Panc1 (cell line): Measurements from ENCODE around the gene ZFHX3. TPM values are rescaled to one million over a fixed set of nuclear protein-coding genes. Genes with fewer than 3 reads are reported as not detected.

ENCODE experiments used
- ATAC-seq: fragments of 200-7000 bp; cut with Tn5 transposase; 2 replicates; pipeline ENCODE4 v1.9.1; 2020; ENCODE audit warnings: mild to moderate bottlenecking, moderate library complexity
- BruUV-seq: library from RNA; stranded (reverse); fragments of 400-500 nt; replicated peaks from 2 replicates; lab custom pipeline; 2021; lab: Mats Ljungman, UMichigan
- CTCF ChIA-PET: fragments of 300-600 bp; sonication (Branson Sonifier 250); formaldehyde crosslinking; loops from one replicate; lab custom pipeline; 2022; ENCODE audit warnings: antibody characterized with exemption; lab: Charles Lee
- POLR2A ChIA-PET: fragments of 300-600 bp; sonication (Branson Sonifier 250); formaldehyde crosslinking; loops from one replicate; lab custom pipeline; 2022; ENCODE audit warnings: antibody characterized with exemption; lab: Charles Lee
- DNase-seq: peaks from one replicate; pipeline ENCODE4 v3.0.0-alpha.2; 2010; ENCODE audit warnings: low read depth, low spot score
- H3K27ac ChIP-seq: 2 replicates; pipeline ENCODE4 v1.5.1; 2011; ENCODE audit warnings: mild to moderate bottlenecking, low read length, inconsistent platforms
- H3K27me3 ChIP-seq: fragments of 200-500 bp; sonication (Bioruptor generic); 2 replicates; pipeline ENCODE4 v1.6.0; 2014; ENCODE audit warnings: low read length, inconsistent platforms; ENCODE audit not compliant: control insufficient read depth, insufficient read depth
- H3K36me3 ChIP-seq: fragments of 200-500 bp; sonication (Bioruptor generic); 2 replicates; pipeline ENCODE4 v1.5.1; 2014; ENCODE audit warnings: inconsistent platforms, mild to moderate bottlenecking, low read length, moderate library complexity; ENCODE audit not compliant: control insufficient read depth, insufficient read depth
- H3K4me1 ChIP-seq: 2 replicates; pipeline ENCODE4 v1.5.1; 2011; ENCODE audit warnings: inconsistent platforms, mild to moderate bottlenecking, low read length, moderate library complexity; ENCODE audit not compliant: control insufficient read depth, insufficient read depth
- H3K4me3 ChIP-seq, 2 experiments: 2 replicates each; pipeline ENCODE4 v1.5.1; 2011 to 2012; ENCODE audit warnings: low read depth in 2 of 2, low read length in 2 of 2, mild to moderate bottlenecking in 2 of 2, inconsistent platforms in 1 of 2, moderate library complexity in 1 of 2
- H3K9me3 ChIP-seq: fragments of 200-500 bp; sonication (Bioruptor generic); 2 replicates; pipeline ENCODE4 v1.5.1; 2014; ENCODE audit warnings: low read depth, mild to moderate bottlenecking, inconsistent platforms, low read length, moderate library complexity; ENCODE audit not compliant: control insufficient read depth, insufficient read depth
- CTCF ChIP-seq: fragments of 450-650 bp; IDR thresholded peaks from 2 replicates; pipeline ENCODE4 v1.5.1; 2017; ENCODE audit warnings: mild to moderate bottlenecking
- POLR2AphosphoS5 ChIP-seq: IDR thresholded peaks from 2 replicates; pipeline ENCODE4 v1.6.1; 2012; ENCODE audit warnings: mild to moderate bottlenecking, low read depth, low read length, moderate library complexity
- REST ChIP-seq, 2 experiments: IDR thresholded peaks; 2 replicates each; pipeline ENCODE4 v1.6.1; 2011 to 2012; ENCODE audit warnings: low read depth in 2 of 2, control low read depth in 1 of 2, low read length in 1 of 2, mild to moderate bottlenecking in 1 of 2, moderate library complexity in 1 of 2; ENCODE audit not compliant: insufficient read depth in 1 of 2
- SIN3A ChIP-seq: IDR thresholded peaks from 2 replicates; pipeline ENCODE4 v1.6.1; 2012; ENCODE audit warnings: low read depth, mild to moderate bottlenecking, low read length, moderate library complexity, borderline replicate concordance; ENCODE audit not compliant: insufficient read depth
- TCF7L2 ChIP-seq: IDR thresholded peaks from 2 replicates; pipeline ENCODE4 v1.6.1; 2011; ENCODE audit warnings: mild to moderate bottlenecking, low read depth, low read length, inconsistent platforms
- in situ Hi-C: cut with HindIII; loops from 2 replicates; pipeline ENCODE4 v1.10.0; 2016; ENCODE audit warnings: low sequenced_read_pairs, low pct_unique_long_range_greater_than_20kb
- intact Hi-C: fragments of 100-400 bp; cut with micrococcal nuclease; formaldehyde crosslinking; loops from one replicate; pipeline ENCODE4 v1.10.0; 2022; ENCODE audit not compliant: unreplicated experiment
- total RNA-seq: library from RNA; stranded (reverse); gene quantifications from one replicate; pipeline ENCODE4 v1.2.1, GENCODE V29; 2021; ENCODE audit not compliant: unreplicated experiment

The ZFHX3 gene
- total RNA-seq, 1 experiment from 2014 or later: 7.1 TPM

GRCh38 chr16:72921620-72922019 is 126.3 kb downstream of the ZFHX3 start:
- H3K27ac ChIP-seq: no peak overlapping the region
- ChIA-PET POLR2A (no interaction called here), CTCF (interaction anchor here (0.7 kb wide), 1 partner anchor 74 kb away, joined by 7 read pairs; no protein-coding TSS in a partner anchor)
- H3K36me3 ChIP-seq: no peaks in the 10 kb centered on the region
- no peak for TF ChIP-seq TCF7L2
- no peak for TF ChIP-seq CTCF
- TF ChIP-seq POLR2AphosphoS5: no peak
- TF ChIP-seq REST (IDR thresholded peaks at IDR 0.05; ENCODE audit: insufficient read depth in 1 of 2, low read depth in 2 of 2, low read length in 1 of 2): no peak
- no peak for TF ChIP-seq SIN3A
- BruUV-seq: no TSS peak
- intact Hi-C loops: no loop called here
- DNase-seq: no peak
- no peak for ATAC-seq
- no peaks in the 10 kb centered on the region for H3K4me1 ChIP-seq
- in situ Hi-C loops: no loop called here
- no peak overlapping the region for H3K4me3 ChIP-seq
- no peaks in the 10 kb centered on the region for H3K9me3 ChIP-seq
- no peaks in the 10 kb centered on the region for H3K27me3 ChIP-seq

- Histone ChIP-seq H3K9me3 (no peaks in the 10 kb centered on the region), H3K36me3 (no peaks in the 10 kb centered on the region), H3K4me3 (no peak overlapping the region), H3K4me1 (no peaks in the 10 kb centered on the region), H3K27ac (no peak overlapping the region), H3K27me3 (no peaks in the 10 kb centered on the region)
- intact Hi-C loops: no loop called here
- TF ChIP-seq POLR2AphosphoS5: no peak
- no peak for TF ChIP-seq TCF7L2
- TF ChIP-seq CTCF: no peak
- TF ChIP-seq SIN3A: no peak
- no peak for TF ChIP-seq REST (IDR thresholded peaks at IDR 0.05; ENCODE audit: insufficient read depth in 1 of 2, low read depth in 2 of 2, low read length in 1 of 2)
- in situ Hi-C loops: no loop called here
- DNase-seq (no peak), ATAC-seq (no peak)
- CTCF ChIA-PET: interaction anchor here (0.7 kb wide), 1 partner anchor 74 kb away, joined by 7 read pairs; no protein-coding TSS in a partner anchor
- POLR2A ChIA-PET: no interaction called here
- no TSS peak for BruUV-seq
These were observed 126.8 kb downstream of the ZFHX3 start for GRCh38 chr16:72921106-72921505.
